Measurements from ENCODE around the gene GOLGA2. TPM values are rescaled to one million over a fixed set of nuclear protein-coding genes. Genes with fewer than 3 reads are reported as not detected.

The GOLGA2 gene
- total RNA-seq, 1 donor from 2014 or later, result 74.9 TPM

GRCh38 chr9:128260340-128260739 is 15.5 kb downstream of the GOLGA2 start:
- Histone ChIP-seq H3K4me3 (no peak overlapping the region), H3K27me3 (no peaks in the 10 kb centered on the region), H3K36me3 (peaks cover 81 to 87% of the 10 kb centered on the region in 2 donors), H3K4me1 (no peaks in the 10 kb centered on the region), H3K27ac (no peak overlapping the region), H3K9me3 (no peaks in the 10 kb centered on the region)
- DNase-seq (ENCODE audit: low spot score in 2 of 2), result no peak
- no peak for TF ChIP-seq CTCF (IDR thresholded peaks at IDR 0.05)
- intact Hi-C loops (cut with DNase I), result no loop called here

GRCh38 chr9:128259156-128259555 is 16.7 kb downstream of the GOLGA2 start:
- no peak overlapping the region for H3K27ac ChIP-seq
- H3K4me1 ChIP-seq, result no peaks in the 10 kb centered on the region
- no peak overlapping the region for H3K4me3 ChIP-seq
- no peak for DNase-seq (ENCODE audit: low spot score in 2 of 2)
- intact Hi-C loops (cut with DNase I), result no loop called here
- no peaks in the 10 kb centered on the region for H3K27me3 ChIP-seq
- no peaks in the 10 kb centered on the region for H3K9me3 ChIP-seq
- peaks cover 73 to 78% of the 10 kb centered on the region in 2 donors for H3K36me3 ChIP-seq
- TF ChIP-seq CTCF (IDR thresholded peaks at IDR 0.05), result no peak

- no peaks in the 10 kb centered on the region for H3K9me3 ChIP-seq
- no peak overlapping the region for H3K27ac ChIP-seq
- no peaks in the 10 kb centered on the region for H3K27me3 ChIP-seq
- TF ChIP-seq CTCF (IDR thresholded peaks at IDR 0.05), result no peak
- intact Hi-C loops (cut with DNase I), result no loop called here
- DNase-seq (ENCODE audit: low spot score in 2 of 2), result no peak
- no peak overlapping the region for H3K4me3 ChIP-seq
- H3K4me1 ChIP-seq, result no peaks in the 10 kb centered on the region
- H3K36me3 ChIP-seq, result peaks cover 69 to 72% of the 10 kb centered on the region in 2 donors
Measured at GRCh38 chr9:128258326-128258725, 17.5 kb downstream of the GOLGA2 start.

GRCh38 chr9:128257907-128258306 is 17.9 kb downstream of the GOLGA2 start:
- Histone ChIP-seq H3K27me3 (no peaks in the 10 kb centered on the region), H3K4me1 (no peaks in the 10 kb centered on the region), H3K27ac (no peak overlapping the region), H3K4me3 (no peak overlapping the region), H3K9me3 (no peaks in the 10 kb centered on the region), H3K36me3 (peaks cover 65 to 68% of the 10 kb centered on the region in 2 donors)
- no peak for DNase-seq (ENCODE audit: low spot score in 2 of 2)
- intact Hi-C loops (cut with DNase I), result no loop called here
- no peak for TF ChIP-seq CTCF (IDR thresholded peaks at IDR 0.05)

GRCh38 chr9:128257086-128257825 is 18.6 kb downstream of the GOLGA2 start:
- no peak overlapping the region for H3K4me3 ChIP-seq
- no peak for DNase-seq (ENCODE audit: low spot score in 2 of 2)
- intact Hi-C loops (cut with DNase I), result no loop called here
- no peak overlapping the region for H3K27ac ChIP-seq
- H3K27me3 ChIP-seq, result no peaks in the 10 kb centered on the region
- TF ChIP-seq CTCF (IDR thresholded peaks at IDR 0.05), result no peak
- peaks cover 59 to 61% of the 10 kb centered on the region in 2 donors for H3K36me3 ChIP-seq
- no peaks in the 10 kb centered on the region for H3K4me1 ChIP-seq
- no peaks in the 10 kb centered on the region for H3K9me3 ChIP-seq
